Nephron (organoid): ENCODE results near the gene ALDH2.
A peak's percentile ranks its signal among the peaks of the same experiment; 100 is the strongest.

Experiments used
- H3K27ac Mint-ChIP-seq, 3 experiments: 2 replicates each; pipeline ENCODE4 v1.8.0; 2020; ENCODE audit warnings: mixed read lengths in 3 of 3, mild to moderate bottlenecking in 2 of 3, moderate library complexity in 1 of 3
- H3K27me3 Mint-ChIP-seq: 2 replicates; pipeline ENCODE4 v1.8.0; 2021; ENCODE audit warnings: low read depth, mild to moderate bottlenecking, moderate library complexity, mixed read lengths
- H3K36me3 Mint-ChIP-seq: 2 replicates; pipeline ENCODE4 v1.8.0; 2020; ENCODE audit warnings: low read depth, mixed read lengths
- H3K4me1 Mint-ChIP-seq: 2 replicates; pipeline ENCODE4 v1.8.0; 2020; ENCODE audit warnings: mixed read lengths
- H3K4me3 Mint-ChIP-seq, 3 experiments: 2 replicates each; pipeline ENCODE4 v1.8.0; 2020; ENCODE audit warnings: mild to moderate bottlenecking in 3 of 3, mixed read lengths in 3 of 3, moderate library complexity in 2 of 3
- H3K9me3 Mint-ChIP-seq: 2 replicates; pipeline ENCODE4 v1.8.0; 2020; ENCODE audit warnings: mixed read lengths
- CTCF ChIP-seq, 3 experiments: fragments of 200-600 bp; sonication (generic); IDR thresholded peaks; one replicate each; pipeline ENCODE4 v1.5.0; 2021; ENCODE audit warnings: antibody characterized with exemption in 3 of 3; ENCODE audit not compliant: unreplicated experiment in 3 of 3

Gene ALDH2

GRCh38 chr12:111748867-111749266 lies 17.9 kb upstream of the ALDH2 start:
- Mint-ChIP-seq H3K9me3 (no peaks in the 10 kb centered on the region), H3K4me1 (peaks cover 6% of the 10 kb centered on the region), H3K27me3 (no peaks in the 10 kb centered on the region), H3K4me3 (no peak overlapping the region), H3K27ac (no peak overlapping the region), H3K36me3 (peaks cover 35% of the 10 kb centered on the region)
- TF ChIP-seq CTCF (IDR thresholded peaks at IDR 0.05; ENCODE audit: unreplicated experiment in 3 of 3): no peak

GRCh38 chr12:111749391-111749790 lies 17.3 kb upstream of the ALDH2 start:
- no peak for TF ChIP-seq CTCF (IDR thresholded peaks at IDR 0.05; ENCODE audit: unreplicated experiment in 3 of 3)
- Mint-ChIP-seq H3K9me3 (no peaks in the 10 kb centered on the region), H3K27me3 (no peaks in the 10 kb centered on the region), H3K4me3 (no peak overlapping the region), H3K36me3 (peaks cover 30% of the 10 kb centered on the region), H3K27ac (no peak overlapping the region), H3K4me1 (peaks cover 6% of the 10 kb centered on the region)

GRCh38 chr12:111753144-111753881 lies 13.4 kb upstream of the ALDH2 start:
- H3K36me3 Mint-ChIP-seq: peaks cover 14% of the 10 kb centered on the region
- H3K27me3 Mint-ChIP-seq: no peaks in the 10 kb centered on the region
- H3K4me3 Mint-ChIP-seq: no peak overlapping the region
- H3K27ac Mint-ChIP-seq: no peak overlapping the region
- no peaks in the 10 kb centered on the region for H3K4me1 Mint-ChIP-seq
- TF ChIP-seq CTCF (IDR thresholded peaks at IDR 0.05; ENCODE audit: unreplicated experiment in 3 of 3): peak; percentile 72 to 81 (median 74)
- no peaks in the 10 kb centered on the region for H3K9me3 Mint-ChIP-seq

- H3K4me3 Mint-ChIP-seq: no peak overlapping the region
- H3K36me3 Mint-ChIP-seq: peaks cover 12% of the 10 kb centered on the region
- H3K9me3 Mint-ChIP-seq: no peaks in the 10 kb centered on the region
- H3K27me3 Mint-ChIP-seq: no peaks in the 10 kb centered on the region
- no peaks in the 10 kb centered on the region for H3K4me1 Mint-ChIP-seq
- no peak overlapping the region for H3K27ac Mint-ChIP-seq
- no peak for TF ChIP-seq CTCF (IDR thresholded peaks at IDR 0.05; ENCODE audit: unreplicated experiment in 3 of 3)
Measured at GRCh38 chr12:111754671-111755070, 12.1 kb upstream of the ALDH2 start.

- no peak overlapping the region for H3K27ac Mint-ChIP-seq
- H3K4me3 Mint-ChIP-seq: no peak overlapping the region
- H3K36me3 Mint-ChIP-seq: peaks cover 7% of the 10 kb centered on the region
- H3K27me3 Mint-ChIP-seq: no peaks in the 10 kb centered on the region
- H3K4me1 Mint-ChIP-seq: no peaks in the 10 kb centered on the region
- TF ChIP-seq CTCF (IDR thresholded peaks at IDR 0.05; ENCODE audit: unreplicated experiment in 3 of 3): no peak
- H3K9me3 Mint-ChIP-seq: no peaks in the 10 kb centered on the region
Measured at GRCh38 chr12:111756196-111756595, 10.5 kb upstream of the ALDH2 start.

GRCh38 chr12:111756681-111757080 lies 10.1 kb upstream of the ALDH2 start:
- H3K4me1 Mint-ChIP-seq: no peaks in the 10 kb centered on the region

More at GRCh38 chr12:111756681-111757080, 10.1 kb upstream of the ALDH2 start:
- no peaks in the 10 kb centered on the region for H3K9me3 Mint-ChIP-seq
- no peak overlapping the region for H3K27ac Mint-ChIP-seq
- no peak for TF ChIP-seq CTCF (IDR thresholded peaks at IDR 0.05; ENCODE audit: unreplicated experiment in 3 of 3)
- no peaks in the 10 kb centered on the region for H3K27me3 Mint-ChIP-seq
- H3K36me3 Mint-ChIP-seq: peaks cover 7% of the 10 kb centered on the region
- H3K4me3 Mint-ChIP-seq: no peak overlapping the region
